PC-9 (cell line): ENCODE measurements around the gene KLHDC8A. TPM values are rescaled to one million over a fixed set of nuclear protein-coding genes. Genes with fewer than 3 reads are reported as not detected.
"Not testable (repeated sequence)": the region's sequence is repeated elsewhere in the genome, so short reads cannot be mapped to it uniquely, and the experiment has no call there.

Experiments used
- BruUV-seq: library from RNA; stranded (reverse); fragments of 400-500 nt; replicated peaks from 2 replicates; lab custom pipeline; 2021; lab: Mats Ljungman, UMichigan
- CTCF ChIA-PET: fragments of 300-600 bp; sonication (Branson Sonifier 250); formaldehyde crosslinking; loops from one replicate; lab custom pipeline; 2022; ENCODE audit warnings: antibody characterized with exemption; lab: Charles Lee
- POLR2A ChIA-PET: fragments of 300-600 bp; sonication (Branson Sonifier 250); formaldehyde crosslinking; loops from one replicate; lab custom pipeline; 2022; ENCODE audit warnings: antibody characterized with exemption; ENCODE audit not compliant: unreplicated experiment; lab: Charles Lee
- DNase-seq, 2 experiments: peaks; one replicate each; pipeline versions ENCODE4 v3.0.0 to v3.0.0-alpha.2; 2015 to 2022; ENCODE audit warnings: mixed read lengths in 1 of 2
- H2AFZ ChIP-seq: fragments of 200-600 bp; sonication (generic); 2 replicates; pipeline ENCODE4 v1.8.1; 2017; ENCODE audit warnings: antibody characterized with exemption
- H3F3A ChIP-seq: fragments of 200-600 bp; sonication (generic); 2 replicates; pipeline ENCODE4 v1.8.1; 2017; ENCODE audit warnings: antibody characterized with exemption, mild to moderate bottlenecking, low read depth; ENCODE audit not compliant: insufficient read depth
- H3K27ac ChIP-seq: fragments of 200-600 bp; sonication (generic); 2 replicates; pipeline ENCODE4 v1.6.1; 2016; ENCODE audit warnings: mixed run types
- H3K27me3 ChIP-seq: fragments of 200-600 bp; sonication (generic); 2 replicates; pipeline ENCODE4 v1.6.1; 2016; ENCODE audit warnings: low read depth, mixed run types; ENCODE audit not compliant: insufficient read depth
- H3K36me3 ChIP-seq: fragments of 200-600 bp; sonication (generic); 2 replicates; pipeline ENCODE4 v1.6.1; 2016; ENCODE audit warnings: low read depth, mixed run types
- H3K4me1 ChIP-seq: fragments of 200-600 bp; sonication (generic); replicated peaks from 2 replicates; pipeline ENCODE4 v1.6.1; 2016; ENCODE audit warnings: mixed run types; ENCODE audit not compliant: insufficient read depth
- H3K4me2 ChIP-seq: fragments of 200-600 bp; sonication (generic); 2 replicates; pipeline ENCODE4 v1.6.1; 2017; ENCODE audit warnings: mixed run types
- H3K4me3 ChIP-seq: fragments of 200-600 bp; sonication (generic); 2 replicates; pipeline ENCODE4 v1.6.1; 2016; ENCODE audit warnings: mixed run types
- H3K79me2 ChIP-seq: fragments of 200-600 bp; sonication (generic); 2 replicates; pipeline ENCODE4 v1.6.1; 2017; ENCODE audit warnings: low read depth, mixed run types
- H3K9me2 ChIP-seq: fragments of 200-600 bp; sonication (generic); 2 replicates; pipeline ENCODE4 v1.8.1; 2017; ENCODE audit warnings: mild to moderate bottlenecking; ENCODE audit not compliant: insufficient read depth
- H3K9me3 ChIP-seq: fragments of 200-600 bp; sonication (generic); 2 replicates; pipeline ENCODE4 v1.8.1; 2016; ENCODE audit warnings: low read depth; ENCODE audit not compliant: insufficient read depth
- H4K20me1 ChIP-seq: fragments of 200-600 bp; sonication (generic); 2 replicates; pipeline ENCODE4 v1.8.1; 2017; ENCODE audit not compliant: insufficient read depth
- EZH2 ChIP-seq: fragments of 200-600 bp; sonication (generic); IDR thresholded peaks from 2 replicates; pipeline ENCODE4 v1.8.0; 2017; ENCODE audit warnings: antibody characterized with exemption, low read depth
- intact Hi-C: fragments of 100-400 bp; cut with micrococcal nuclease; formaldehyde crosslinking; loops from one replicate; pipeline ENCODE4 v1.10.0; 2022; ENCODE audit not compliant: unreplicated experiment
- total RNA-seq: library from RNA; stranded (reverse); gene quantifications from 2 replicates; pipeline ENCODE4 v1.2.3, GENCODE V29; 2021
- TF ChIP-seq, protein P1 (sequence below): fragments of 200-600 bp; sonication (generic); conservative IDR thresholded peaks from 2 replicates; pipeline ENCODE4 v1.6.1; 2017; ENCODE audit warnings: mixed run types, antibody characterized with exemption, mild to moderate bottlenecking, moderate library complexity

Gene KLHDC8A
- total RNA-seq, 1 experiment from 2014 or later = not detected

DNA sequence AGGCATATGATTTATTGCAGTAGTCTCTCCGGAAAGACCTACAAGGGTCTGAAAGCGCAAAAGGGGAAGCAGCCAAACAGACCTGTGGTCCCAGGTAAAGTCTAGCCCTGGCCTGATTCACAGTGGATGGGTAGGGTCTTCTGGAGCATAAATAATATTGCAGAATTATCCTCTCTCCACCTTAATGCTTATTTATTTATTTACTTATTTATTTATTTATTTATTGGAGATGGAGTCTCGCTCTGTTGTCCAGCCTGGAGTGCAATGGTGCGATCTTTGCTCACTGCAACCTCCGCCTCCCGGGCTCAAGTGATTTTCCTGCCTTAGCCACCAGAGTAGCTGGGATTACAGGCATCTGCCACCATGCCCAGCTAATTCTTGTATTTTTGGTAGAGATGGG, 11.8 kb upstream of the KLHDC8A start:
- H3F3A ChIP-seq = no peaks in the 10 kb centered on the region
- H3K4me2 ChIP-seq = no peak overlapping the region
- TF ChIP-seq, protein P1, sequence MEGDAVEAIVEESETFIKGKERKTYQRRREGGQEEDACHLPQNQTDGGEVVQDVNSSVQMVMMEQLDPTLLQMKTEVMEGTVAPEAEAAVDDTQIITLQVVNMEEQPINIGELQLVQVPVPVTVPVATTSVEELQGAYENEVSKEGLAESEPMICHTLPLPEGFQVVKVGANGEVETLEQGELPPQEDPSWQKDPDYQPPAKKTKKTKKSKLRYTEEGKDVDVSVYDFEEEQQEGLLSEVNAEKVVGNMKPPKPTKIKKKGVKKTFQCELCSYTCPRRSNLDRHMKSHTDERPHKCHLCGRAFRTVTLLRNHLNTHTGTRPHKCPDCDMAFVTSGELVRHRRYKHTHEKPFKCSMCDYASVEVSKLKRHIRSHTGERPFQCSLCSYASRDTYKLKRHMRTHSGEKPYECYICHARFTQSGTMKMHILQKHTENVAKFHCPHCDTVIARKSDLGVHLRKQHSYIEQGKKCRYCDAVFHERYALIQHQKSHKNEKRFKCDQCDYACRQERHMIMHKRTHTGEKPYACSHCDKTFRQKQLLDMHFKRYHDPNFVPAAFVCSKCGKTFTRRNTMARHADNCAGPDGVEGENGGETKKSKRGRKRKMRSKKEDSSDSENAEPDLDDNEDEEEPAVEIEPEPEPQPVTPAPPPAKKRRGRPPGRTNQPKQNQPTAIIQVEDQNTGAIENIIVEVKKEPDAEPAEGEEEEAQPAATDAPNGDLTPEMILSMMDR = no peak
- TF ChIP-seq EZH2 = no peak
- DNase-seq = no peak
- H4K20me1 ChIP-seq = no peaks in the 10 kb centered on the region
- H2AFZ ChIP-seq = no peak overlapping the region
- H3K27ac ChIP-seq = no peak overlapping the region
- BruUV-seq = no TSS peak
- 0 out of 2 replicates have a peak, but pooled peaks cover under 1% of the 10 kb centered on the region for H3K4me1 ChIP-seq
- no peaks in the 10 kb centered on the region for H3K9me3 ChIP-seq
- no peaks in the 10 kb centered on the region for H3K9me2 ChIP-seq
- ChIA-PET CTCF (interaction anchor here (0.6 kb wide), 1 partner anchor 325 kb away, joined by 3 read pairs; no protein-coding TSS in a partner anchor), POLR2A (no interaction called here)
- no peaks in the 10 kb centered on the region for H3K36me3 ChIP-seq
- intact Hi-C loops = no loop called here
- no peak overlapping the region for H3K4me3 ChIP-seq
- peaks cover 17% of the 10 kb centered on the region; the same call in 1 of the 2 replicates for H3K27me3 ChIP-seq
- H3K79me2 ChIP-seq = no peaks in the 10 kb centered on the region

DNA sequence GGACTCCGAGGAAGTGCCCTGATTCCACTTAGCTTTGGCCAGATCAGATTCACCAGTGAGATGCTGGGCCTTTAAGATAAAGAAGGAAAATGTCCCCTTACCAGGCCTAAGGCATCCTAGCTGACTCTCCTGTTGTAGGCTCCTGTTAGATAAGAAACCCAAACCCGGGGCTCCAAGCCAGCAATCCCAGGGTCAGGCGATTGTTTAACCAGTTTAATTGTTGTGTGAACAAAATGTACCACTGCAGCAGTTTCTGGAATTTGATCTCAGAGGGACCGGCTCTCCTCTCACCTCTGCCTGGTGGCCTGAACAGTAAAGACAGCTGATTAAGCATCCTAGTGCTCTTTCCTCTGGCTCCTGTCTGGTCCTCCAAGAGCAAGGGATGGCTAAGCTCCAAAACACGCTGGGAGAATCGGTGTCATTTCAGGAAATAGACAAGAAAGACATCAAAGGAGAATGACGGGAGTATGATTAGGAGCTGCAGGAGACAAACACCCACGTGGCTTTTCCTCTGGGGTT, 9.3 kb upstream of the KLHDC8A start:
- Histone ChIP-seq H3K79me2 (no peaks in the 10 kb centered on the region), H3K4me3 (no peak overlapping the region), H3K4me1 (no peaks in the 10 kb centered on the region), H3K36me3 (no peaks in the 10 kb centered on the region), H3K9me3 (no peaks in the 10 kb centered on the region), H3K27ac (no peak overlapping the region), H3F3A (no peaks in the 10 kb centered on the region), H3K9me2 (no peaks in the 10 kb centered on the region), H2AFZ (no peak overlapping the region), H3K4me2 (no peak overlapping the region), H4K20me1 (no peaks in the 10 kb centered on the region), H3K27me3 (peaks cover 36% of the 10 kb centered on the region)
- CTCF ChIA-PET = interaction anchor here (1.4 kb wide), 1 partner anchor 12 kb away, joined by 5 read pairs; no protein-coding TSS in a partner anchor
- intact Hi-C loops = loop anchor here (1.0 kb wide), 1 partner anchor 10 kb away; no protein-coding TSS in a partner anchor
- POLR2A ChIA-PET = no interaction called here
- DNase-seq = no peak
- no TSS peak for BruUV-seq
- TF ChIP-seq EZH2 = no peak
- TF ChIP-seq, protein P1 = no peak

DNA sequence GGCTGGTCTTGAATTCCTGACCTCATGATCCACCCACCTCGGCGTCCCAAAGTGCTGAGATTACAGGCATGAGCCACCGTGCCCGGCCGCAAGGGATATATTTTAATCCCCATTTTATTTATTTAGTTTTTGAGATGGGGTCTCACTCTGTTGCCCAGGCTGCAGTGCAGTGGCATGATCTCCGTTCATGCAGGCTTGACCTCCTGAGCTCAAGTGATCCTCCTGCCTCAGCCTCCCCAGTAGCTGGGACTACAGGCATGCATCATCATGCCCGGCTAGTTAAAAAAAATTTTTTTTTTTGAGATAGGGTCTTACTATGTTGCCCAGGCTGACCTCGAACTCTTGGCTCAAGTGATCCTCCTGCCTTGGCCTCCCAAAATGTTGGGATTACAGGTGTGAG, 8.4 kb upstream of the KLHDC8A start:
- H3K36me3 ChIP-seq, POLR2A ChIA-PET, H3F3A ChIP-seq, H3K4me2 ChIP-seq, H3K9me3 ChIP-seq, H3K4me1 ChIP-seq, H4K20me1 ChIP-seq, H3K9me2 ChIP-seq, DNase-seq, H2AFZ ChIP-seq, intact Hi-C loops, CTCF ChIA-PET, H3K4me3 ChIP-seq, BruUV-seq, H3K27ac ChIP-seq, H3K79me2 ChIP-seq: not testable (repeated sequence)
- H3K27me3 ChIP-seq = peaks cover 44% of the 10 kb centered on the region

DNA sequence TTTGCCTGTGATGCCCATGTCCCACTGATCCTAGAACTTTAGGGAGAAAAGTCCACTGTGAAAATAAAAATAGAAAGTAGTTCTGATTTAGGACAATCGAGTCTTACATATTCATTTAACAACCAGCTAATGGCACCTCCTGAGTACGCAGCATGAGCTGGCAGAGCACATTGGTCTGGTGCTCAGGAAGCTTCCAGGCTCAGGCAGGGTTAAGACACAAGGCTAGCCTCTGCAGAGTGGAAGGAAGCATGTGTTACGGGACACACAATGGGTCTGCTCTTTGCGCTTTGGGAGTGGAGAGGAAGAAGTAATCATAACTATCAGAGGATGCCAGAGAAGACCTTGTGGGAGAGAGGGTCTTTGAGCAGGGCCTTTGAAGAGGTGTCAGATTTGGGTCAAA, 4.2 kb upstream of the KLHDC8A start:
- BruUV-seq = no TSS peak
- Histone ChIP-seq H4K20me1 (no peaks in the 10 kb centered on the region), H3K27ac (no peak overlapping the region), H2AFZ (no peak overlapping the region), H3F3A (no peaks in the 10 kb centered on the region), H3K9me2 (no peaks in the 10 kb centered on the region), H3K4me1 (no peaks in the 10 kb centered on the region), H3K9me3 (no peaks in the 10 kb centered on the region), H3K4me3 (no peak overlapping the region), H3K79me2 (no peaks in the 10 kb centered on the region), H3K27me3 (peaks cover 68% of the 10 kb centered on the region), H3K36me3 (no peaks in the 10 kb centered on the region), H3K4me2 (no peak overlapping the region)
- DNase-seq = no peak
- intact Hi-C loops = no loop called here
- ChIA-PET POLR2A (no interaction called here), CTCF (no interaction called here)
- TF ChIP-seq EZH2 = no peak
- TF ChIP-seq, protein P1 = no peak
